Aorta (tissue), 5 donors: ENCODE measurements around the gene SH3BP1. TPM values are rescaled to one million over a fixed set of nuclear protein-coding genes. Genes with fewer than 3 reads are reported as not detected.

ENCODE experiments used
- ATAC-seq: fragments of 200-7000 bp; cut with Tn5 transposase; one replicate; pipeline ENCODE4 v1.9.1; 2022; ENCODE audit warnings: moderate library complexity; ENCODE audit not compliant: low FRiP score
- DNase-seq, 2 donors: peaks; one replicate each; pipeline ENCODE4 v3.0.0-alpha.2; 2020
- H3K27ac ChIP-seq, 2 donors: one replicate each; pipeline ENCODE4 v1.5.1; 2013; ENCODE audit warnings: low read length in 2 of 2, mild to moderate bottlenecking in 2 of 2, moderate library complexity in 2 of 2, control low read depth in 1 of 2, inconsistent platforms in 1 of 2, low read depth in 1 of 2
- H3K27me3 ChIP-seq, 2 donors: one replicate each; pipeline ENCODE4 v1.6.1; 2013; ENCODE audit warnings: control low read depth in 1 of 2, low read length in 1 of 2, mild to moderate bottlenecking in 1 of 2, moderate library complexity in 1 of 2; ENCODE audit not compliant: insufficient read depth in 2 of 2, control insufficient read depth in 1 of 2
- H3K36me3 ChIP-seq, 2 donors: one replicate each; pipeline ENCODE4 v1.6.1; 2013; ENCODE audit warnings: control low read depth in 1 of 2, low read length in 1 of 2, mild to moderate bottlenecking in 1 of 2; ENCODE audit not compliant: insufficient read depth in 2 of 2, control insufficient read depth in 1 of 2
- H3K4me1 ChIP-seq, 2 donors: one replicate each; pipeline ENCODE4 v1.6.1; 2013; ENCODE audit warnings: low read length in 2 of 2, control low read depth in 1 of 2, mild to moderate bottlenecking in 1 of 2, moderate library complexity in 1 of 2; ENCODE audit not compliant: insufficient read depth in 2 of 2, control insufficient read depth in 1 of 2
- H3K4me3 ChIP-seq, 2 donors: one replicate each; pipeline ENCODE4 v1.5.1; 2013; ENCODE audit warnings: low read length in 2 of 2, control low read depth in 1 of 2, mild to moderate bottlenecking in 1 of 2
- H3K9me3 ChIP-seq: one replicate; pipeline ENCODE4 v1.6.1; 2013; ENCODE audit warnings: mild to moderate bottlenecking, low read length; ENCODE audit not compliant: control insufficient read depth
- WGBS, 2 donors: extraction: QIAGEN DNeasy Blood & Tissue Kit; methylation state at CpG; one replicate each; pipeline ENCODE4 v1.1.7; 2013; 5-methylcytosine and 5-hydroxymethylcytosine counted together
- intact Hi-C, 2 donors: fragments of 100-400 bp; cut with DNase I; formaldehyde crosslinking; loops; one replicate each; pipeline versions ENCODE4 v1.14.2 to v1.15.0; 2022
- polyA plus RNA-seq, 2 donors: library from polyadenylated mRNA; stranded (reverse); fragments of 200-250 nt; gene quantifications; one replicate each; pipeline ENCODE4 v1.2.3, GENCODE V29; 2013
- total RNA-seq, 2 donors: library from RNA; stranded (reverse); fragmentation: NEBNext Ultra II Directional; extraction: Animal tissue kit (Norgen Biotek cat#: 25700); gene quantifications; one replicate each; pipeline ENCODE4 v1.2.1, GENCODE V29; 2021
- donor health status: healthy with polysubstance abuse.
- donor health status: Bipolar disorder and iron deficiency.
- donor health status: DM: no; HTN: no; CAD: no.
- donor health status: DM: no; HTN: no; CAD: no.
- donor health status: DM: yes; HTN: yes; CAD: no.

The SH3BP1 gene
- total and polyA plus RNA-seq, 4 donors, result 3.5 to 18.2 (median 11.0) TPM

DNA sequence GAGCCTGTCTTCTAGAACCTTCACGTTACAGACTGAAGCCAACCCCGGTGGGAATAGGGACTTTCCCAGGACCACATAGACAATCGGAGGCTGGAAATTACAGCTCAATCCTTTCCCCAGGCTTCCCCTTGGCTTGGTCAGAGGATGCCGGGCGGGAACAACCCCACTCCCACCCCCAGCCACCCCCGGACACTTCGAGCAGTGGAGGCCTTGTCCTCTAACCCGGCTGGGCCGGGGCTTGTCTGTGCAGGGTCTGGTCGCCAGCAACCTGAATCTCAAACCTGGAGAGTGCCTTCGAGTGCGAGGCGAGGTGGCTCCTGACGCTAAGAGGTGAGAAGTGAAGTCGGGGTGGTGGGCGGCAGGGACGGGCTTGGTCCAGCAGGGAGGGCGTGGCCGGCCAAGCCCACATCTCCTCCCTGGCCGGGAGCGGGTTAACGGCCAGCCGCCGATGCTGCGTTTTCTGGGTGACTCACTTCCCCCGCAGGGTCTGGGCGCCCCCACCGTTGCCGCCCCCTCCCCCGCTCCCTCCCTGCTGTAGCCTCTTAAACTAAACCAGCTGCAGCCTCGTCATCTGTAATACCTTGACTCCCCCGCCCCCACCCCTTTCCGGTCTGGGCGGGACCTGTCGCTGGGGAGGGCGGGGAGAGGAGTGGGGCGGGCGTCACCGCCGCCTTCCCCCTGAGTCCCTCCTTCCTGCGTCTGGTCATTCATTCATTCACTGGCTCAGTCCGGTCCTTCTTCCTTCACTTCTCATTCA is 37.4 kb downstream of the SH3BP1 start:
- intact Hi-C loops, result no loop called here
- WGBS, 2 donors, result 0 to 1% methylated on average over 31 to 42 of the region's 42 CpGs
- Histone ChIP-seq H3K4me1 (no peaks in the 10 kb centered on the region), H3K36me3 (no peaks in the 10 kb centered on the region), H3K27me3 (no peaks in the 10 kb centered on the region), H3K9me3 (no peaks in the 10 kb centered on the region), H3K27ac (peak overlapping the region; percentile 63 to 77), H3K4me3 (peak overlapping the region; percentile 60 to 65)
- ATAC-seq (peak; percentile 67), DNase-seq (peak; percentile 93 to 96)

DNA sequence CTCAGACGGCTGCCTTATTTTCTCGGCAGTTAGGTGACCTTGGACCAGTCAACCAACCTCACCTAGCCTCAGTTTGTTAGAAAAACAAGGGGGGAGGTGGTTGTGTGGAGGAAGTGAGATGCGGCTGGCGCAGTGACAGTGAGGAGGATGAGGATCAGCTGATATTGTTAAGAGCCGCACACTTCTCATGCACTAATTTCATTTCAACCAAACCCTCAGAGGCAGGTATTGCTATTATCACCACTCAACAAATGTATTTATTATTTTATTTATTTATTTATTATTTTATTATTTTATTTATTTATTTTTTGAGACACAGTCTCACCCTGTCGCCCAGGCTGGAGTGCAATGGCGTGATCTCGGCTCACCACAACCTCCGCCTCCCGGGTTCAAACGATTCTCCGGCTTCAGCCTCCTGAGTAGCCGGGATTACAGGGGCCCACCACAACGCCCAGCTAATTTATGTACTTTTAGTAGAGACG is 38.1 kb downstream of the SH3BP1 start:
- Histone ChIP-seq H3K27ac (no peak overlapping the region), H3K9me3 (no peaks in the 10 kb centered on the region), H3K27me3 (no peaks in the 10 kb centered on the region), H3K4me1 (no peaks in the 10 kb centered on the region), H3K36me3 (no peaks in the 10 kb centered on the region), H3K4me3 (peak overlapping the region in 1 of 2 donors; percentile 60)
- ATAC-seq (no peak), DNase-seq (no peak)
- intact Hi-C loops, result no loop called here
- WGBS, 2 donors, result 41 to 42% methylated on average over 15 of the region's 15 CpGs

DNA sequence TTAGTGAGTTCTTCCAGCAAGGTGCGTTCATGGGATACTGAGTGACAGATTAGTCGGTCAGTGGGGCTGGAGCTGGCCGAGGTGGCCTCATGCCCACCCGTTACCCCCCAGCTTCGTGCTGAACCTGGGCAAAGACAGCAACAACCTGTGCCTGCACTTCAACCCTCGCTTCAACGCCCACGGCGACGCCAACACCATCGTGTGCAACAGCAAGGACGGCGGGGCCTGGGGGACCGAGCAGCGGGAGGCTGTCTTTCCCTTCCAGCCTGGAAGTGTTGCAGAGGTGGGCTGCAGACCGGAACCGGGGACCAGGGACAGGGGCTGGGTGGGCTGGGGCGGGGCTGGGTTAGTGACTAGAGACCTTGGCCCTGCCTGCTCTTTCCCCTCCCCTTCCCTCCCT is 38.9 kb downstream of the SH3BP1 start:
- no peak for DNase-seq
- ATAC-seq, result no peak
- Histone ChIP-seq H3K27ac (no peak overlapping the region), H3K4me1 (no peaks in the 10 kb centered on the region), H3K4me3 (no peak overlapping the region), H3K9me3 (no peaks in the 10 kb centered on the region), H3K36me3 (no peaks in the 10 kb centered on the region), H3K27me3 (no peaks in the 10 kb centered on the region)
- intact Hi-C loops, result no loop called here
- 50 to 53% methylated on average over 17 to 18 of the region's 18 CpGs for WGBS, 2 donors

DNA sequence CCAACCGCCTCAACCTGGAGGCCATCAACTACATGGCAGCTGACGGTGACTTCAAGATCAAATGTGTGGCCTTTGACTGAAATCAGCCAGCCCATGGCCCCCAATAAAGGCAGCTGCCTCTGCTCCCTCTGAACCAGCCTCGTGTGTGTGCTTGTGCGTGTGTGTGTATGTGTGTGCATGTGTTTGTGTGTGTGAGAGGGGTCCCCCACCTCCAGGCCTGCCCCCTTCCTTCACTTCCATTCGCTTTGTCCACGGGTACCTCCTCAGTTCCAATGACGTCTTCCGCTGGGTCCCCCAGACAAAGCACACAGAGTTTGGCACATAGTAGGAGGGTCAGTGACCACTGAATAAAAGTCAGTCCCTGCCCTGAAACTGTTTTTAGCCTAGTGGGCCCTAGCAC is 40.2 kb downstream of the SH3BP1 start:
- intact Hi-C loops, result loop anchor here (2.0 to 5.0 kb wide), 2 partner anchors 37 to 57 kb away; no protein-coding TSS in a partner anchor
- H3K27ac ChIP-seq, result no peak overlapping the region
- no peaks in the 10 kb centered on the region for H3K4me1 ChIP-seq
- no peaks in the 10 kb centered on the region for H3K36me3 ChIP-seq
- H3K9me3 ChIP-seq, result no peaks in the 10 kb centered on the region
- WGBS, 2 donors, result 65 to 67% methylated on average over 8 of the region's 8 CpGs
- H3K4me3 ChIP-seq, result no peak overlapping the region
- no peaks in the 10 kb centered on the region for H3K27me3 ChIP-seq
- DNase-seq (no peak), ATAC-seq (no peak)

DNA sequence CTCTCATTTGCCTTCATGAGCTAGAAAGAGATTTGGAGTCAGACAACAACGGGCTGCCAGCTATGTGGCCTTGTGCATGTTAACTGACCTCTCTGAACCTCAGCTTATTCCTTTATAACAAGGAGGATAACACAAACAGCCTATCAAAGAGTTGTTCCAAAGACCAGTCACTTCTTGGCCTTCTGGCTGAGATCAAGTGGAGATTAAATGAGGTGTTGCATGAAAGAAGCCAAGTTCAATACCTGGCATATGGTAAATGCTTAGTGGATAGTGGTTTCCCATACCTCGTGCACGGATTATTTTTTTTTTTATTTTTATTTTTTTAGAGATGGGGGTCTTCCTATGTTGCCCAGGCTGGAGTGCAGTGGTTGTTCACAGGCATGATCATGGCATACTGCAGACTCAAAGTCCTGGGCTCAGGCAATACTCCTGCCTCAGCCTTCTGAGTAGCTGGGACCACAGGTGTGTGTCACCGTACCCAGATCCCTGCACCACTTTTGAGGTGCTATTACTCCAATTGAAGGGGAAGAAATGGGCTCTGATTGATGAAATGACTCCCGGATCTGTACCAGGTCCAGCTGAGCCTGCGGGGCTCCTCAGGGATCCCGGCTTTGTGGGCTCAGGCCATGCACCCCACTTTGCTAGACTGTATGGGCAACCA is 40.9 kb downstream of the SH3BP1 start:
- no peaks in the 10 kb centered on the region for H3K9me3 ChIP-seq
- intact Hi-C loops, result loop anchor here (2.0 to 5.0 kb wide), 2 partner anchors 38 to 58 kb away; no protein-coding TSS in a partner anchor
- DNase-seq (no peak), ATAC-seq (no peak)
- H3K36me3 ChIP-seq, result no peaks in the 10 kb centered on the region
- no peak overlapping the region for H3K4me3 ChIP-seq
- H3K27me3 ChIP-seq, result no peaks in the 10 kb centered on the region
- 52 to 56% methylated on average over 7 of the region's 7 CpGs for WGBS, 2 donors
- H3K4me1 ChIP-seq, result no peaks in the 10 kb centered on the region
- no peak overlapping the region for H3K27ac ChIP-seq

DNA sequence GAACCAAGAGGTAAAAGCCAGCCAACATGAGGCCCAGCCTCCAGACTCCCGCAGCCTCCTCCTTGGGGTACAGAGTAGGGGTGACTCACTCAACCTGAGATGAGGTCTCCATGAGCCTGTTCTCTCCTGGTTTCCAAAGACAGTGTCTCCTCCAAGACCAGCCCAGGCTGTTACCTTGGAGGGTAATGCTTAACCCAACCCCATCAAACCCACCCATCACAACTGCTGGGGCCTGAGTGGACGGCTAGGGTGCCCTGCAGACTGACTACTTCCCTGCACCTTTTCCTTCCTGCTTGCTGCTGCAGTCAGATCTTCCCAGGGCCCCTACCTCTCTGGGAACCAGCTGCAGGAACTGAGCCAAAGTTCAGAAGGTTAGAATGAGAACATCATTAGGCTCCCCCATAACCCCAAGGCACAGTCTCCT is 41.5 kb downstream of the SH3BP1 start:
- 52 to 67% methylated on average over 2 of the region's 2 CpGs for WGBS, 2 donors
- Histone ChIP-seq H3K9me3 (no peaks in the 10 kb centered on the region), H3K27ac (no peak overlapping the region), H3K4me1 (no peaks in the 10 kb centered on the region), H3K4me3 (no peak overlapping the region), H3K36me3 (no peaks in the 10 kb centered on the region), H3K27me3 (no peaks in the 10 kb centered on the region)
- DNase-seq, result no peak
- intact Hi-C loops, result loop anchor here (1.0 to 5.0 kb wide), 3 partner anchors 38 to 59 kb away; no protein-coding TSS in a partner anchor
- ATAC-seq, result no peak

DNA sequence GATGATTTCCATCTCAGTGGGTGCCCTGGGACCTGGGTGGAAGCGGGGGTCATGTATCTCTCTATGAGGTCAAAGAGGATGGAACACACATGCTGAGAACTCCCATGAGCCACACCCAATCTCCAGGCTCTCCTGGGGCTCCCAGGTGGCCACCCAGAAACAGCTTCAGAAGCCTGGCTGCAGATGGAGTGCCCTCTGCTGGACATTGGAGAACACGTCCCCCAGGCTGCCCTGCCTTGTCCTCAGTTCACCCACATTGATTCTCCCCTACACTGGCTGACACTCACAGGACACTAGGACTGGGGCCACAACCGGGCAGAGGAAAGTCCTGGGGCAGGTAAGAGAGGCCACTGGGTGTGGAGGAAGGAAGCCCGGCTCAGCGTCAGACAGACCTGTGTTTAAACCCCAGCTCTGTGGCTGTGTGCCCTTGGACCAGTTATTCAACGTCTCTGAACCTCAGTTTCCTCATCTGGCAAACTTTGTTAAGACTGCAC is 42.1 kb downstream of the SH3BP1 start:
- intact Hi-C loops, result loop anchor here (1.0 to 5.0 kb wide), 3 partner anchors 38 to 59 kb away; no protein-coding TSS in a partner anchor
- DNase-seq, result peak; percentile 74 to 89
- Histone ChIP-seq H3K4me3 (no peak overlapping the region), H3K27me3 (no peaks in the 10 kb centered on the region), H3K4me1 (no peaks in the 10 kb centered on the region), H3K9me3 (no peaks in the 10 kb centered on the region), H3K27ac (no peak overlapping the region), H3K36me3 (no peaks in the 10 kb centered on the region)
- WGBS, 2 donors, result 21 to 23% methylated on average over 6 of the region's 6 CpGs
- peak; percentile 63 for ATAC-seq

DNA sequence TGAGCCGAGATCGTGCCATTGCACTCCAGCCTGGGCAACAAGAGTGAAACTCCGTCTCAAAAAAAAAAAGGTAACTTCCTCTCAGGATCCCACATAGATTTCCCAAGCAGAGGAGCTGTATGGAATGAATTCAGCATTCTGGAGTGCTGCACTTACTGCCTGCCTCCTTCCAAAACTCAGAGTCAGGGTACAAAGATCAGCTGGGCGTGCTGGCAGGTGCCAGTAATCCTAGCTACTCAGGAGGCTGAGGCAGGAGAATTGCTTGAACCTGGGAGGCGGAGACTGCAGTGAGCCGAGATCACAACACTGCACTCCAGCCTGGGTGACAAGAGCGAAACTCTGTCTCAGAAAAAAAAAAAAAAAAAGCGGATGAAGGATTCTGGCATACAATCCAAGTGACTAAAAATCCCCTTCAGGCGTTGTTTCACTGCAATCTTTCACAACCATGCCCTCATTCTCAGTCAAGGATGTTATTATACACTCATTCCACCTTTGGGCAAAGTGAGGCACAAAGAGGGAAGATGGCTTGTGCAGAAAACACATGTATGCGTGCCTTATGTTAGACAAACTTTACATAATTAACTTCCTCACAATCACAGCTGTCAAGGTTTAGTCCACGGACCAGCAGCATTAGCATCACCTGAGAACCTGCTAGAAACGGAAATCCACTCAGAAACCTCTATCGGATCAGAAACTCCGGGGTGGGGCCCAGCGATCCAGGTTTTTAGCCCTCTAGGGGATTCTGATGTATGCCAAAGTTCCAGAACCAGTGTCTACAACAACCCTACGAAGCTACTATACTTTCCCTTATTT is 45.5 kb downstream of the SH3BP1 start:
- DNase-seq (no peak), ATAC-seq (no peak)
- WGBS, 2 donors, result 74% methylated on average over 16 of the region's 16 CpGs
- Histone ChIP-seq H3K4me1 (no peaks in the 10 kb centered on the region), H3K27me3 (no peaks in the 10 kb centered on the region), H3K27ac (no peak overlapping the region), H3K9me3 (no peaks in the 10 kb centered on the region), H3K36me3 (no peaks in the 10 kb centered on the region), H3K4me3 (no peak overlapping the region)
- intact Hi-C loops, result loop anchor here (5.0 kb wide), 3 partner anchors 57 to 63 kb away; no protein-coding TSS in a partner anchor
